Activated CD4-positive, alpha-beta T cell treated with anti-CD3 and anti-CD28 coated beads, Interleukin-2, Interleukin-6, amounts not matched to agents 100 ng/mL and 50 ng/mL, durations not matched to agents 16 hours and 8 hours (primary cell): ENCODE measurements around the gene PLXND1.

Source experiments
- DNase-seq: peaks from one replicate; pipeline ENCODE4 v3.0.0-alpha.2; 2020

PLXND1 gene

DNA sequence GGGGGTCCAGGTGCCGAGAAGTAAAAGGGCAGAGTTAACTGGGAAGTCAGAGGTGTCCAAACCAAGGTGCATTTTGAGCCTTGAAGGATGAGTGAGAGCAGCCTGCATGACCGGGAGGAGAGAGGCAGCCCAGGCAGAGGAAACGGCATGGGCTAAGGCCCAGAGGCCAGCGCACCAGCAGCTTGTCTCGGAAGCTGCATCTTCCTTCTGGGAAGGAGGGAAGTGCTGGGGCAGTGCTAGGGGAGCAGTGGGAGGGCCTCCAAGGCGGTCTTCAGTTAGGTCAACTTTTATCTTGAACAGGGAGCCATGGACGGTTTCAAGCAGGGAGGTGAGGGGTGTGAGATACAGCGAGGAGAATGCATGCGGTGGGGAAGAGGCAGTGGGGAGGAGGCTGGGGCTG, 62.5 kb downstream of the PLXND1 start:
- no peak for DNase-seq

DNA sequence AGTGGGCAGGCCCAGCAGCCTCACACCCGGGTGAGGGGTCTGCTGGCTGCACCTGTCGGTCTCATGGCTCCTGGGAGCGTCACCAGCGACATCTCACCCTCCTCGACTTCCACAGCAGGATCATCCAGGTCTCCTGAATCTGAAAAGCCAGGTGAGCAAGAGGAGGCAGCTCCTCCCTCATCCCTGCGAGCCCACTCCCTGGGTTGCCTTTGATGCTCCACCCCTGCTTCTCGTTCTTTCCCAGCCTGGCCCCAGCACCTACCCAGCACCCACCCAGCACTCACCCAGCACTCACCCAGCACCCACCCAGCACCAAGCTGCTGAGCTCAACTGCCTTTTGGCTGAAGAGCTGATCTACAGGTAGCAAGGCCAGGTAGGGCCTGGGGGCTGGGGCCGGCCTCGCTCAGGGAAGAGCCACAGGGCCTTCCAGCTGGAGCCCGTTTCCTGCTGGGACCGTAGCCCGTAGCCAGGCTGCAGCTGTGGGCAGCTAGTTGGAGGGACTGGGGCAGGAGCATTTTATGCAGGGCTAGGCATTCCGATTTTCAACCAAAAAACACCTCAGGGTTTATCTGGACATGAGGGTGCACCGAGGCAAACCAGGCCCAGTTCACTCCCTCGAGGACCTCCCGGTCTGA, 63.2 kb downstream of the PLXND1 start, which contains the start of gene H1-8:
TSS of gene H1-8 (plus strand) at position 20 of the 635 bp plus-strand sequence. CDS start at position 64, 44 bp downstream.
- DNase-seq, result no peak

DNA sequence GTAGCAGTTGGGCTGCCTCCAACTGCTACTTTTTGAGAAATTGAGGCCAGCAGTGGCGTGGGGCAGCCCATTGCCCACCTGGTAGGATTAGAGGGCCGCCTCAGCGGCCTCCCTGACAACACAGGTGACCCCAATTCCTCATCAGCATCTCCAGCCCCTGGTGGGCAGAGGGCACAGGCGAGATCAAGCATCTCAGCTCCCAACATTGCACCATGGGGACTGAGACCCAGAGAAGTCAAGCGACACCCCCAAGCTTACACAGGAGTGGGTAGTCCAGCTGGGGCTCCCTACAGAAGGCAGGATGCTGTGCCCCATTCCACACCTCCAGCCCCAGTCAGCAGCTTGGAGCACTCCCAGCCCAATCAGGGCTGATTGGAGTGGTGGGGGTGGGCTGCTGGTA, 63.7 kb downstream of the PLXND1 start:
- DNase-seq, result no peak

DNA sequence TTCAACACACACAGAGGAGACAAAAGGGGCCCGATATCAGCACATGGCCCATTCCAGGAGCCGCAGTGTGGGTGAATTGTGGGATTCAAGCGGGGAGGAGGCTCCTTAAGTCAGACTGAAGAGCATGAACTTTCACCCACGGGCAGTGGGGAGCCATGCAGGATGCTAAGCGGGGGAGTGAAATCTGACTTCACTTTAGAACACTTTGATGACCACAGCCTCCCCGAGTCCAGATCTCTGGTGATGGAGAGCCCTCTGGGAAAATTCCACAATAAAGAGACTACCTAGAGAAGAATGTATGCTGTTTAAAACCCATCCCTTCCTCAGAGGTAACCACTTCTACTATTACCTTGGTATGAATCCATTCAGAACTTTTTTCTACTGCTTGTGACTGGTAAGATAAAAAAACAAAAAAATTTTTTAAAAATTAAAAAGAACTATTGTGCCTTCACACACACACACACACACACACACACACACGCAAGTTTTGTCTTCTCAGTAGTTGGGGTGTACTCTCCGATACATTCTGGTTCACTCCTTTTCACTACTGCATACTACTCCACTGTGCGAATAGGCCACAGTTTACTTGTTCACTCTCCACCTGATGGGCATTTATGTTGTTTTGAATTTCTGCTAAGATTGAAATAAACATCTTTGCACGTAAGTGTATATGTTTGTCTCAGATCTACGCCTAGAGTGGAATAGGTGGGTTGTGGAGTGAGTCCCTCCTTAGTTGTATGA, 65.5 kb downstream of the PLXND1 start:
- no peak for DNase-seq

DNA sequence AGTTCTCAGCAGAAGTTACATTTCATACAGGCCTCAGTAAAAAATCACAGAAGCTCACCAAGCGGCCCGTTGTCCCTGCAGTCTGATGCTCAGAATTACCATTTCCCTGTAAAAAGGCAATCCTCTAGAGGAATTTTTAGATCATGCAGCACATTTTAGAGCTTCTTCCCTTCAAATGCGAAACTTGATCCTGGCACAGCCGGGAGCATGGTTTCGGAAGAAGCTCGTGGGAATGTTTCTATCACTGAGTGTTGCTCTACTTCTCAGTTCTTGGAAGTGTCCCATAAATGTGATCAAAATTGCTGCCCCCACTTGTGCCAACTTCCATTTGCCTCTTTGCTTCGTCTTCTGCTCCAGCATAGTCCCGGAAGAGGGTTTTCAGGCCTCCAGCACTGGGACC, 67.3 kb downstream of the PLXND1 start:
- no peak for DNase-seq

DNA sequence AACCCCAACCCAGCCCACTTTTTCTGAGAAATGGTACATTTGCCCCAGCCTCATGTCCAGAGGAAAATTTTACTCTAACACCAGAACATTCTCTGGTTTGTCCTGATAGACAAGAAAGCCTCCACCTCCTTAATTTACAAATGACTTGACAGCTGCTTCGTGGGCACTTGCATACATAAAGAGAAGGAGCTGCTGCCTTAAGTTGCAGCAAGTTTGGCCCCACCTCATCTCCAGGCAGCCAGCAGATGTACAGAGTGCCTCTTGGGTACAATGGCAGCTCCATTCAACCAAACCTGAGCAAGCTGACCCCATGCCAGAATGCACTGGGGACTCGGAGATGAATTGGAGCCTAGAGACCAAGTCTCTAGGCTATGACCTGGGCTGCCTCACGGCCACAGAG, 69.7 kb downstream of the PLXND1 start:
- no peak for DNase-seq

DNA sequence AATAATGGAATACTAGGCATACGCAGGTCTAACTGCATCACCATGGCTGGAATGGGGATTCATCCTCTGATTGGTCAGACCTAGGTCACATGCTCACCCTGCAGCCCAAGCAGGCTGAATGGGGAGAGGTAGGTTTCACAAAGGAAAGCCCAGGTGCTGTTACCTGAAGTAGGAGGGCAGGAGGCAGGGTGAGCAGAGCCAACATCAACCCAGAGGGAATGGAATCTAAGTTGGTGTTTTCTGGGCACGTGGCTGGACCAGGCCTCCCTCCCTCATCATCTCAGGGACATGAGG, 70.2 kb downstream of the PLXND1 start:
- no peak for DNase-seq

DNA sequence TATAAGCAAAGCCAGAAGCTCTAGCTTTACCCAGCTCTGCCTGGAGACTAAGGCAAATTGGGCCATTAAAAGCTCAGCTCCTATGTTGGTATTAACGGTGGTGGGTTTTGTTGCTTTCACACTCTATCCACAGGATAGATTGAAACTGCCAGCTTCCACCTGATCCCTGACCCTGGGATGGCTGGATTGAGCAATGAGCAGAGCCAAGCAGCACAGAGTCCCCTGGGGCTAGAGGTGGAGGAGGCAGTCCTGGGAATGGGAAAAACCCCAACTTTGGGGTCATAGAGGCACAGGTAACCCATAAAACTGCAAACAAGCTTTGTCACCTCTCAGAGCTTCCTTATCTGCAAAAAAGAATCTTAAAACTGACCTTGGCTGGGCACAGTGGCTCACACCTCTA, 71.4 kb downstream of the PLXND1 start:
- DNase-seq, result no peak

DNA sequence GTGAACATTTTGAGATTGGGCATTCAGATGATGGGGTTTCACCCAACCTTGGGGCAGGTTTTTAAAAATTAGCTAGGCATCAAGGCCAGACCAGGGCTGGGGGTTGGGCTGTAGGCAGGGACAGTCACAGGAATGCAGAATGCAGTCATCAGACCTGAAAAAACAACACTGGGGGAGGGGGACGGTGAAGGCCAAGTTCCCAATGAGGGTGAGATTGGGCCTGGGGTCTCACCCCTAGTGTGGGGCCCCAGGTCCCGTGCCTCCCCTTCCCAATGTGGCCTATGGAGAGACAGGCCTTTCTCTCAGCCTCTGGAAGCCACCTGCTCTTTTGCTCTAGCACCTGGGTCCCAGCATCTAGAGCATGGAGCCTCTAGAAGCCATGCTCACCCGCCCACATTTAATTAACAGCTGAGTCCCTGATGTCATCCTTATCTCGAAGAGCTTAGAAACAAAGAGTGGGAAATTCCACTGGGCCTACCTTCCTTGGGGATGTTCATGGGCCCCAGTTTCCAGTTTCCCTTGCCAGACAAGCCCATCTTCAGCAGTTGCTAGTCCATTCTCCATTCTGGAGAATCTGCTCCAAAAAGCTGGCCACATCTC, 71.9 kb downstream of the PLXND1 start:
- DNase-seq, result no peak

DNA sequence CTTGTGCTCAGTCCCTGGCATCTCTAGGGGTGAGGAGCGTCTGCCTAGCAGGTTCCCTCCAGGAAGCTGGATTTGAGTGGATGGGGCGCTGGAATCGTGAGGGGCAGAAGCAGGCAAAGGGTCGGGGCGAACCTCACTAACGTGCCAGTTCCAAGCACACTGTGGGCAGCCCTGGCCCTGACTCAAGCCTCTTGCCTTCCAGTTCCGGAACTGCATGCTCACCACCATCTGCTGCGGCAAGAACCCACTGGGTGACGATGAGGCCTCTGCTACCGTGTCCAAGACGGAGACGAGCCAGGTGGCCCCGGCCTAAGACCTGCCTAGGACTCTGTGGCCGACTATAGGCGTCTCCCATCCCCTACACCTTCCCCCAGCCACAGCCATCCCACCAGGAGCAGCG, 73.1 kb downstream of the PLXND1 start:
- no peak for DNase-seq

DNA sequence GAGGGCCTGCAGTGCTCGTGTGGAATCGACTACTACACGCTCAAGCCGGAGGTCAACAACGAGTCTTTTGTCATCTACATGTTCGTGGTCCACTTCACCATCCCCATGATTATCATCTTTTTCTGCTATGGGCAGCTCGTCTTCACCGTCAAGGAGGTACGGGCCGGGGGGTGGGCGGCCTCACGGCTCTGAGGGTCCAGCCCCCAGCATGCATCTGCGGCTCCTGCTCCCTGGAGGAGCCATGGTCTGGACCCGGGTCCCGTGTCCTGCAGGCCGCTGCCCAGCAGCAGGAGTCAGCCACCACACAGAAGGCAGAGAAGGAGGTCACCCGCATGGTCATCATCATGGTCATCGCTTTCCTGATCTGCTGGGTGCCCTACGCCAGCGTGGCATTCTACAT, 74.2 kb downstream of the PLXND1 start:
- DNase-seq, result no peak

DNA sequence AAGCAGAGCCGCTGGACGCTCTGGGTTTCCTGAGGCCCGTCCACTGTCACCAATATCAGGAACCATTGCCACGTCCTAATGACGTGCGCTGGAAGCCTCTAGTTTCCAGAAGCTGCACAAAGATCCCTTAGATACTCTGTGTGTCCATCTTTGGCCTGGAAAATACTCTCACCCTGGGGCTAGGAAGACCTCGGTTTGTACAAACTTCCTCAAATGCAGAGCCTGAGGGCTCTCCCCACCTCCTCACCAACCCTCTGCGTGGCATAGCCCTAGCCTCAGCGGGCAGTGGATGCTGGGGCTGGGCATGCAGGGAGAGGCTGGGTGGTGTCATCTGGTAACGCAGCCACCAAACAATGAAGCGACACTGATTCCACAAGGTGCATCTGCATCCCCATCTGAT, 74.8 kb downstream of the PLXND1 start:
- no peak for DNase-seq

DNA sequence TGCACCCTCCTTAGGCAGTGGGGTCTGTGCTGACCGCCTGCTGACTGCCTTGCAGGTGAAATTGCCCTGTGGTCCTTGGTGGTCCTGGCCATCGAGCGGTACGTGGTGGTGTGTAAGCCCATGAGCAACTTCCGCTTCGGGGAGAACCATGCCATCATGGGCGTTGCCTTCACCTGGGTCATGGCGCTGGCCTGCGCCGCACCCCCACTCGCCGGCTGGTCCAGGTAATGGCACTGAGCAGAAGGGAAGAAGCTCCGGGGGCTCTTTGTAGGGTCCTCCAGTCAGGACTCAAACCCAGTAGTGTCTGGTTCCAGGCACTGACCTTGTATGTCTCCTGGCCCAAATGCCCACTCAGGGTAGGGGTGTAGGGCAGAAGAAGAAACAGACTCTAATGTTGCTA, 75.7 kb downstream of the PLXND1 start:
- no peak for DNase-seq

DNA sequence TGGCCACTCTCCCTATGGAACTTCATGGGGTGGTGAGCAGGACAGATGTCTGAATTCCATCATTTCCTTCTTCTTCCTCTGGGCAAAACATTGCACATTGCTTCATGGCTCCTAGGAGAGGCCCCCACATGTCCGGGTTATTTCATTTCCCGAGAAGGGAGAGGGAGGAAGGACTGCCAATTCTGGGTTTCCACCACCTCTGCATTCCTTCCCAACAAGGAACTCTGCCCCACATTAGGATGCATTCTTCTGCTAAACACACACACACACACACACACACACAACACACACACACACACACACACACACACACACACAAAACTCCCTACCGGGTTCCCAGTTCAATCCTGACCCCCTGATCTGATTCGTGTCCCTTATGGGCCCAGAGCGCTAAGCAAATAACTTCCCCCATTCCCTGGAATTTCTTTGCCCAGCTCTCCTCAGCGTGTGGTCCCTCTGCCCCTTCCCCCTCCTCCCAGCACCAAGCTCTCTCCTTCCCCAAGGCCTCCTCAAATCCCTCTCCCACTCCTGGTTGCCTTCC, 76.2 kb downstream of the PLXND1 start:
- DNase-seq, result no peak

DNA sequence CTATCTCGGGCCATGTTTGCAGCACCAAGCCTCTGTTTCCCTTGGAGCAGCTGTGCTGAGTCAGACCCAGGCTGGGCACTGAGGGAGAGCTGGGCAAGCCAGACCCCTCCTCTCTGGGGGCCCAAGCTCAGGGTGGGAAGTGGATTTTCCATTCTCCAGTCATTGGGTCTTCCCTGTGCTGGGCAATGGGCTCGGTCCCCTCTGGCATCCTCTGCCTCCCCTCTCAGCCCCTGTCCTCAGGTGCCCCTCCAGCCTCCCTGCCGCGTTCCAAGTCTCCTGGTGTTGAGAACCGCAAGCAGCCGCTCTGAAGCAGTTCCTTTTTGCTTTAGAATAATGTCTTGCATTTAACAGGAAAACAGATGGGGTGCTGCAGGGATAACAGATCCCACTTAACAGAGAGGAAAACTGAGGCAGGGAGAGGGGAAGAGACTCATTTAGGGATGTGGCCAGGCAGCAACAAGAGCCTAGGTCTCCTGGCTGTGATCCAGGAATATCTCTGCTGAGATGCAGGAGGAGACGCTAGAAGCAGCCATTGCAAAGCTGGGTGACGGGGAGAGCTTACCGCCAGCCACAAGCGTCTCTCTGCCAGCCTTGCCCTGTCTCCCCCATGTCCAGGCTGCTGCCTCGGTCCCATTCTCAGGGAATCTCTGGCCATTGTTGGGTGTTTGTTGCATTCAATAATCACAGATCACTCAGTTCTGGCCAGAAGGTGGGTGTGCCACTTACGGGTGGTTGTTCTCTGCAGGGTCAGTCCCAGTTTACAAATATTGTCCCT, 76.9 kb downstream of the PLXND1 start:
- DNase-seq, result no peak

DNA sequence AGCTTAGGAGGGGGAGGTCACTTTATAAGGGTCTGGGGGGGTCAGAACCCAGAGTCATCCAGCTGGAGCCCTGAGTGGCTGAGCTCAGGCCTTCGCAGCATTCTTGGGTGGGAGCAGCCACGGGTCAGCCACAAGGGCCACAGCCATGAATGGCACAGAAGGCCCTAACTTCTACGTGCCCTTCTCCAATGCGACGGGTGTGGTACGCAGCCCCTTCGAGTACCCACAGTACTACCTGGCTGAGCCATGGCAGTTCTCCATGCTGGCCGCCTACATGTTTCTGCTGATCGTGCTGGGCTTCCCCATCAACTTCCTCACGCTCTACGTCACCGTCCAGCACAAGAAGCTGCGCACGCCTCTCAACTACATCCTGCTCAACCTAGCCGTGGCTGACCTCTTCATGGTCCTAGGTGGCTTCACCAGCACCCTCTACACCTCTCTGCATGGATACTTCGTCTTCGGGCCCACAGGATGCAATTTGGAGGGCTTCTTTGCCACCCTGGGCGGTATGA, 77.8 kb downstream of the PLXND1 start, which contains the start of gene RHO:
TSS of gene RHO (plus strand) at position 51 of the 512 bp plus-strand sequence. CDS start at position 146, 95 bp downstream.
- no peak for DNase-seq

DNA sequence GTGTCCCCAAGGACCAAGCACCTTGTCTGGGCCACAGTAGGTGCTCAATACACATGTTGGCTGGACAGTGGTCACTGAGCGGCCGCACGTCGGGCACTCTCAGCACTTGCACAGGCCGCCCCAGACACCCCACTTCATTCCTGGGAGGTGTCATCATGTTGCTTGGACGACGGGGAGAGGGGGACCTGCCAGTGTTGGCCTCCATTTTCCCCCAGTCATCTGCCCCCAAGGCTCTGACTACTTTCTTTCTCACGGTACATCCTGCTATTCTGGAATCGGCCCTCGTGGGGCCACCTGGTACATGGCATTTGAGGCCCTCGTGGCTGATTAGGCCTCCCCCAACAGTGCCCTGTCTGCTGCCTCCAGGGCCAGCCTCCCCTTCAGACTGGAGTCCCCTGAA, 79.2 kb downstream of the PLXND1 start:
- DNase-seq, result no peak

DNA sequence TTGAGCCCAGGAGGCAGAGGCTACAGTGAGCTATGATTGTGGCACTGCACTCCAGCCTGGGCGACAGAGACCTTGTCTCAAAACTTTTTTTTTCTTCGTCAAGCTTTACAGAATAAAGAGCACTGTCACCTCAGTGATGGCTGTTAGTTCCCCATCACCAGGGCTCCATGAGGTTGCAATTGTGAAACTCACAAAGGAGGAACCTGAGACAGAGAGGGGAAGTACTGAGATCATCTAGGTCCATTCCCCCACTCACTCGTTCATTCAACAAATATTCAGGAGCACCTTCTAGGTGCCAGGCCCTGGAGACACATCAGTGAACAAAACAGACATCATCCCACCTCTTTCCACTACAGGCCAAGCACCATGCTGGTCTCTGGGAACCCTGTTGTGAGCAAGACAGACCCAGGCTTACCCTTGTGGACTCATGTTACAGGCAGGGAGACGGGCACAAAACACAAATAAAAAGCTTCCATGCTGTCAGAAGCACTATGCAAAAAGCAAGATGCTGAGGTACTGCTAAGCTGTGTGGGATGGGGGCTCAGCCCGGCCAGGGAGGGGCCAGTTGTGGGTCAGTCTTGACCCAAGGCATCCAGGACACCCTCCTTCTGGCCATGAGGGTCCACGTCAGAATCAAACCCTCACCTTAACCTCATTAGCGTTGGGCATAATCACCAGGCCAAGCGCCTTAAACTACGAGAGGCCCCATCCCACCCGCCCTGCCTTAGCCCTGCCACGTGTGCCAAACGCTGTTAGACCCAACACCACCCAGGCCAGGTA, 80.2 kb downstream of the PLXND1 start:
- DNase-seq, result no peak

DNA sequence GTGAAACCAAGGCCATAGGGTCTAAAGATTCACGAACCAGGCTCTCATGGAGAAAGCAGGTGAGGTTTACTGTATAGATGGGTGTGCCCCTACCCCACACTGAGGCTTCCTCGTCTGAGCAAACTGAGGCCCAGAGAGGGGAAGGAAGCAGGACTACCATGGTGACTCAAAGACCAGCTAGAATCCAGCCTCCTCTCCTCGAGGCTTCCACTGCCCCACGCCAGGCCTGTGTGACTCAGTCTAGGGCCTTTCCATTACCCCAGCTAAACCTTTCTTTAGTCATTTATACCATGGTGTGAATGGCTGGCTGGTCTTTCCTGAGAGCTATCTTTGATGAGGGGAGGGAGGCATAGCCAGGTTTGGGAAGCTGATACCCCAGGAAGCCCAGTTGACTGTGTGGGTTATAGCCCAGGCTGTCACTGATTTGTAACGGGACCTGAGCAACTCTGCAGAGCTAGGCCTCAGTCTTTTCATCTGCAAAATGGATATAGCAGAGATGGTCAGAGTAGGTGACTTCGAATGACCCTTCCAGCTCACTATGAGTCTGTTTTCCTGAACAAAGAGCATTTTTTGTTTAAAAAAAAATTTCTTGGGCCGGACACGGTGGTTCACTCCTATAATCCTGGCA, 81.0 kb downstream of the PLXND1 start:
- peak; percentile 20 for DNase-seq

DNA sequence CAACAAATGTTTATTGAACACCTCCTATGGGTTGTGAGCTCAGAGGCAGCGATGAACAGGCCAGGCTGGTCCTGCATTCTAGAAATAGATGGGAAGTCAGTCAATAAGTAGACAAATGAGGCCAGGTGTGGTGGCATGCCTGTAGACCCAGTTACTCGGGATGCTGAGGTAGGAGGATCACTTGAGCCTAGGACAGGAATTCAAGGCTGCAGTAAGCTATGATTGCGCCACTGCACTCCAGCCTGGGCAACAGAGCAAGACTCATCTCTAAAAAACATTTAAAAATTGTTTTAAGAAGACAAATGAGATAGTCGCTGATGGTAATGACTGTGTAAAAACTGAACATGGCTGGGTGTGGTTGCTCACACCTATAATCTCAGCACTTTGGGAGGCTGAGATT, 82.4 kb downstream of the PLXND1 start:
- no peak for DNase-seq

DNA sequence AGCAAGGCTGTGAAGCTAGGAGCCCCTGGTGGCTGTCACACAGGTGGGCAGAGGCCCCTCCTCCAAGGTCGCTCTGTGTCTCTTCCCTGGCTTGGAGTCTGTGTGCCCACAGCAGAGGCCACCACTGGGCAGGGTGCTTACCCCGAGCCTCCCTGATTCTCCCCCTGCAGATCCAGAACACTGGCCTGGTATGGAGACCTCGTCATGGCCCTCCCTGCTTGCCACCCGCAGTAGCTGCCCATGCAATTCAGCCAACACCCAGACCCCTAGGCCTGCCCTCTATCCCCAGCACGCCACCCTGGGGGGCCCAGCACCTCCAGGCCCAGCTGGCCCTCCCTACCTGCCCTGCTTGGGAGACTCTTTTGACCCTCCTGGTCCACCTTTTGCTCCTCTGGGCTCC, 83.5 kb downstream of the PLXND1 start:
- no peak for DNase-seq

DNA sequence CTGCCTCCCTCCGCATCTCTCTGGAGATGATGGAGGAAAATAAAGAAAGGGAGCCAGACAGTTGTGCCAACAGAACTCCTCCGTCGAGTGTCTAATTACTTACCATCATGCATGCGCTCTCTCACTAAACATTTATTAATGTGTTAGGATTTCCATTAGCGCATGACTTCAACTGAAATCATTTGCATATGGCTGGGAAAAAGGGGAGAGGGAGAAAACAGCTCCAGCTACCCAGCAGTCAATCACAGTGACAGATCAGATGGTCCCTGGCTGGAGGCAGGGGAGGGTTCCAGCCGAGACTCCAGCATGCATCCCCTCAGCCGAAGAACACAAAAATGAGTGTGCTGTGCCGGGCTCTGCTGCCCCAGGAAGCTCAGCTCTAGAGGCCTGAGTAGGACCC, 84.9 kb downstream of the PLXND1 start:
- no peak for DNase-seq
